GM12878 (cell line): ENCODE measurements around the gene SPACDR. TPM values are rescaled to one million over a fixed set of nuclear protein-coding genes. Genes with fewer than 3 reads are reported as not detected.

Source experiments
- ATAC-seq: fragments of 200-7000 bp; cut with Tn5 transposase; 3 replicates; pipeline ENCODE4 v1.9.1; 2020; ENCODE audit warnings: mild to moderate bottlenecking, moderate library complexity
- BruUV-seq: library from RNA; stranded (reverse); fragments of 400-500 nt; replicated peaks from 2 replicates; lab custom pipeline; 2021; lab: Mats Ljungman, UMichigan
- CTCF ChIA-PET: fragments of 300-600 bp; sonication (Branson Sonifier 250); formaldehyde crosslinking; extraction: SDS; loops from one replicate; lab custom pipeline; 2021; ENCODE audit warnings: inconsistent platforms; lab: Yijun Ruan, JAX
- POLR2A ChIA-PET: fragments of 350-600 bp; formaldehyde crosslinking; extraction: SDS; loops from one replicate; lab custom pipeline; 2021; ENCODE audit warnings: inconsistent platforms; lab: Charles Lee
- RAD21 ChIA-PET: fragments of 300-600 bp; sonication (Branson Sonifier 250); formaldehyde crosslinking; loops from one replicate; lab custom pipeline; 2023; ENCODE audit warnings: antibody characterized with exemption; ENCODE audit not compliant: unreplicated experiment; lab: Charles Lee
- SMC1A ChIA-PET: fragments of 300-600 bp; sonication (Branson Sonifier 250); formaldehyde crosslinking; loops from one replicate; lab custom pipeline; 2023; ENCODE audit not compliant: unreplicated experiment, uncharacterized antibody; lab: Charles Lee
- DNase-seq: peaks from one replicate; pipeline ENCODE4 v3.0.0-alpha.2; 2011; ENCODE audit warnings: low read depth, low spot score
- FAIRE-seq: peaks from 3 replicates; lab custom pipeline; 2011; peaks lifted over from hg19 to GRCh38; lab: Jason Lieb, UNC
- H2AFZ ChIP-seq: 2 replicates; pipeline ENCODE4 v1.6.0; 2011; ENCODE audit warnings: low read depth, low read length, control low read depth; ENCODE audit not compliant: control insufficient read depth
- H3K27ac ChIP-seq: 2 replicates; pipeline ENCODE4 v1.5.1; 2011; ENCODE audit warnings: control low read depth; ENCODE audit not compliant: control insufficient read depth, insufficient read depth
- H3K27me3 ChIP-seq, 2 experiments: replicated peaks in 1 of 2; 2 replicates each; pipeline versions ENCODE4 v1.6.0 to v1.6.1; 2011; ENCODE audit warnings: low read length in 1 of 2; ENCODE audit not compliant: control insufficient read depth in 2 of 2, insufficient read depth in 2 of 2
- H3K36me3 ChIP-seq, 2 experiments: 2 replicates each; pipeline ENCODE4 v1.5.1; 2011; ENCODE audit warnings: low read length in 1 of 2; ENCODE audit not compliant: control insufficient read depth in 2 of 2, insufficient read depth in 2 of 2
- H3K4me1 ChIP-seq: 2 replicates; pipeline ENCODE4 v1.6.1; 2011; ENCODE audit warnings: mild to moderate bottlenecking, low read length, moderate library complexity, mixed read lengths; ENCODE audit not compliant: control insufficient read depth, insufficient read depth
- H3K4me2 ChIP-seq: 2 replicates; pipeline ENCODE4 v1.6.0; 2011; ENCODE audit warnings: control low read depth; ENCODE audit not compliant: control insufficient read depth, insufficient read depth
- H3K4me3 ChIP-seq: fragments of 200-600 bp; sonication (generic); 2 replicates; pipeline ENCODE4 v1.5.1; 2016
- H3K79me2 ChIP-seq: 2 replicates; pipeline ENCODE4 v1.6.0; 2011; ENCODE audit warnings: low read length; ENCODE audit not compliant: control insufficient read depth, insufficient read depth
- H3K9ac ChIP-seq: 2 replicates; pipeline ENCODE4 v1.8.0; 2011; ENCODE audit warnings: low read length, control low read depth, mixed read lengths; ENCODE audit not compliant: control insufficient read depth, insufficient read depth
- H3K9me3 ChIP-seq: replicated peaks from 3 replicates; pipeline ENCODE4 v1.5.1; 2011; ENCODE audit warnings: mild to moderate bottlenecking, low read length; ENCODE audit not compliant: control insufficient read depth, insufficient read depth
- H4K20me1 ChIP-seq: 2 replicates; pipeline ENCODE4 v1.6.0; 2011; ENCODE audit not compliant: control insufficient read depth, insufficient read depth
- ETV6 ChIP-seq, 2 experiments: fragments of 450-650 bp in 1 of 2; IDR thresholded peaks in 1 of 2; conservative IDR thresholded peaks in 1 of 2; 2 replicates each; pipeline ENCODE4 v1.6.1; 2014; ENCODE audit warnings: antibody characterized with exemption in 1 of 2, borderline replicate concordance in 1 of 2, low read depth in 1 of 2, mild to moderate bottlenecking in 1 of 2, moderate library complexity in 1 of 2
- MEF2B ChIP-seq: fragments of 450-650 bp; IDR thresholded peaks from 2 replicates; pipeline ENCODE4 v1.6.1; 2018; ENCODE audit warnings: mild to moderate bottlenecking, moderate library complexity; ENCODE audit not compliant: partially characterized antibody, poor library complexity, severe bottlenecking
- NRF1 ChIP-seq: conservative IDR thresholded peaks from 2 replicates; pipeline ENCODE4 v1.6.1; 2011; ENCODE audit warnings: mild to moderate bottlenecking, low read depth, low read length, improper control_type of control experiment
- POLR2A ChIP-seq: IDR thresholded peaks from 2 replicates; pipeline ENCODE4 v1.6.1; 2011; ENCODE audit warnings: low read depth, mild to moderate bottlenecking, low read length
- RB1 ChIP-seq: fragments of 450-650 bp; formaldehyde crosslinking; IDR thresholded peaks from 2 replicates; pipeline ENCODE4 v1.6.1; 2017; ENCODE audit warnings: mild to moderate bottlenecking, borderline replicate concordance
- SUZ12 ChIP-seq: fragments of 200-600 bp; sonication (generic); IDR thresholded peaks from one replicate; pipeline ENCODE4 v1.6.1; 2018; ENCODE audit warnings: antibody characterized with exemption, mild to moderate bottlenecking; ENCODE audit not compliant: unreplicated experiment
- TBL1XR1 ChIP-seq: IDR thresholded peaks from 2 replicates; pipeline ENCODE4 v1.6.1; 2012; ENCODE audit warnings: low read depth, low read length, improper control_type of control experiment
- TCF12 ChIP-seq: IDR thresholded peaks from 2 replicates; pipeline ENCODE4 v1.6.1; 2011; ENCODE audit warnings: low read depth, mild to moderate bottlenecking, low read length
- ZNF274 ChIP-seq: IDR thresholded peaks from one replicate; pipeline ENCODE4 v1.8.0; 2011; ENCODE audit not compliant: insufficient read length, insufficient read depth
- WGBS: methylation state at CpG from one replicate; pipeline ENCODE4 v1.1.6; 2016; ENCODE audit warnings: low lambda C conversion rate; ENCODE audit not compliant: insufficient replicate concordance, insufficient coverage; ENCODE audit errors: missing lambda C conversion rate; 5-methylcytosine and 5-hydroxymethylcytosine counted together
- in situ Hi-C: fragments of 300-500 bp; cut with MboI; formaldehyde crosslinking; loops from 9 replicates; pipeline ENCODE4 v1.14.3; 2018; ENCODE audit warnings: mixed read lengths
- intact Hi-C: fragments of 100-400 bp; cut with micrococcal nuclease; formaldehyde crosslinking; loops from one replicate; pipeline ENCODE4 v1.14.2; 2022; ENCODE audit not compliant: unreplicated experiment
- polyA plus RNA-seq, 11 experiments: library from polyadenylated mRNA; depleted of rRNA in 4 of 11; unstranded in 6 of 11; stranded (reverse) in 5 of 11; fragments of >200 nt; fragmentation: Nextera tagmentation in 4 of 11; fragmentation: Illumina TruSeq in 1 of 11; extraction: Ambion mirVana in 4 of 11; extraction: Trizol in 1 of 11; gene quantifications; 1 replicate in 1 of 11; 2 replicates in 10 of 11; pipeline versions ENCODE4 v1.2.1 to v1.2.3, GENCODE V29; 2011 to 2016; ENCODE audit warnings: inconsistent platforms in 2 of 11, missing spikeins in 2 of 11, low read depth in 1 of 11
- total RNA-seq, 4 experiments: library from RNA; depleted of rRNA in 3 of 4; stranded (reverse); fragments of >200 nt in 3 of 4; fragmentation: Illumina TruSeq in 1 of 4; extraction: Trizol in 1 of 4; gene quantifications; 2 replicates each; pipeline versions ENCODE4 v1.2.1 to v1.2.3, GENCODE V29; 2013 to 2021
- TF ChIP-seq, protein P1 (sequence below): fragments of 450-650 bp; formaldehyde crosslinking; IDR thresholded peaks from 2 replicates; pipeline ENCODE4 v1.4.0; 2020; ENCODE audit warnings: mild to moderate bottlenecking, moderate library complexity
- TF ChIP-seq, protein P2 (sequence below): fragments of 450-650 bp; IDR thresholded peaks from 2 replicates; pipeline ENCODE4 v1.6.1; 2017; ENCODE audit warnings: low read depth, mild to moderate bottlenecking, moderate library complexity
- TF ChIP-seq, protein P3 (sequence below): fragments of 450-650 bp; IDR thresholded peaks from 2 replicates; pipeline ENCODE4 v1.6.1; 2017; ENCODE audit warnings: antibody characterized with exemption, mild to moderate bottlenecking, moderate library complexity

Gene SPACDR
- total and polyA plus RNA-seq, 10 of the 15 experiments (the other 5 are each of a cell fraction or from before 2014, with no cell fraction given): 0.18 to 1.5 (median 0.63) TPM

DNA sequence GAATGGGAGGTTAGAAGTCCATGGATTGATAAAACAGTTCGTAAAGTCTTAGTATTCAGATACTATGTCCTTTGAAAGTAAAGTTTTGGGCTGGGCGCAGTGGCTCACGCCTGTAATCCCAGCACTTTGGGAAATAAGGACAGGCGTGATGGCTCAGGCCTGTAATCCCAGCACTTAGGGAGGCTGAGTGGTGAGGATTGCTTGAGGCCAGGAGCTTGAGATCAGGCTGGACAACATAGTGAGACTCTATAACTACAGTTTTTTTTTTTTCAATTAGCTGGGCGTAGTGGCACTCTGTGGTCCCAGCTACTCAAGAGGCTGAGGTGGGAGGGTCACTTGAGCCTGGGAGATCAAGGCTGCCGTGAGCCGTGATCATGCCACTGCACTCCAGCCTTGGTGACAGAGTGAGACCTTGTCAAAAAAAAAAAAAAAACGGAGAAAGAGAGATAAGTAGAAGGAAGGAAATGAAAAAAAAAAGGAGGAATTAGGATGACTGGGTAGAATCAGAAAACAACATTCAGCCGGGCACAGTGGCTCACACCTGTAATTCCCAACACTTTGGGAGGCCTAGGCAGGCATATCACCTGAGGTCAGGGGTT lies 49.3 kb upstream of the SPACDR start:
- no peaks in the 10 kb centered on the region for H3K27me3 ChIP-seq
- ChIA-PET SMC1A (no interaction called here), POLR2A (interaction anchor here (0.6 to 0.7 kb wide), 2 partner anchors 38 to 115 kb away, joined by 4 read pairs; no protein-coding TSS in a partner anchor), RAD21 (no interaction called here), CTCF (interaction anchor here (0.6 kb wide), 2 partner anchors 42 to 205 kb away, joined by 3 to 4 read pairs; no protein-coding TSS in a partner anchor)
- in situ Hi-C loops: no loop called here
- BruUV-seq: no TSS peak
- intact Hi-C loops: no loop called here
- no peaks in the 10 kb centered on the region for H3K9me3 ChIP-seq
- ATAC-seq (no peak), DNase-seq (no peak), FAIRE-seq (no peak)
- no peak overlapping the region for H3K9ac ChIP-seq
- H3K79me2 ChIP-seq: no peaks in the 10 kb centered on the region
- no peak overlapping the region for H3K27ac ChIP-seq
- 70% methylated on average over 8 of the region's 9 CpGs for WGBS
- H3K4me2 ChIP-seq: no peak overlapping the region
- H3K4me1 ChIP-seq: peaks cover 20% of the 10 kb centered on the region
- no peak overlapping the region for H2AFZ ChIP-seq
- H4K20me1 ChIP-seq: no peaks in the 10 kb centered on the region
- no peak overlapping the region for H3K4me3 ChIP-seq
- TF ChIP-seq, protein P1, sequence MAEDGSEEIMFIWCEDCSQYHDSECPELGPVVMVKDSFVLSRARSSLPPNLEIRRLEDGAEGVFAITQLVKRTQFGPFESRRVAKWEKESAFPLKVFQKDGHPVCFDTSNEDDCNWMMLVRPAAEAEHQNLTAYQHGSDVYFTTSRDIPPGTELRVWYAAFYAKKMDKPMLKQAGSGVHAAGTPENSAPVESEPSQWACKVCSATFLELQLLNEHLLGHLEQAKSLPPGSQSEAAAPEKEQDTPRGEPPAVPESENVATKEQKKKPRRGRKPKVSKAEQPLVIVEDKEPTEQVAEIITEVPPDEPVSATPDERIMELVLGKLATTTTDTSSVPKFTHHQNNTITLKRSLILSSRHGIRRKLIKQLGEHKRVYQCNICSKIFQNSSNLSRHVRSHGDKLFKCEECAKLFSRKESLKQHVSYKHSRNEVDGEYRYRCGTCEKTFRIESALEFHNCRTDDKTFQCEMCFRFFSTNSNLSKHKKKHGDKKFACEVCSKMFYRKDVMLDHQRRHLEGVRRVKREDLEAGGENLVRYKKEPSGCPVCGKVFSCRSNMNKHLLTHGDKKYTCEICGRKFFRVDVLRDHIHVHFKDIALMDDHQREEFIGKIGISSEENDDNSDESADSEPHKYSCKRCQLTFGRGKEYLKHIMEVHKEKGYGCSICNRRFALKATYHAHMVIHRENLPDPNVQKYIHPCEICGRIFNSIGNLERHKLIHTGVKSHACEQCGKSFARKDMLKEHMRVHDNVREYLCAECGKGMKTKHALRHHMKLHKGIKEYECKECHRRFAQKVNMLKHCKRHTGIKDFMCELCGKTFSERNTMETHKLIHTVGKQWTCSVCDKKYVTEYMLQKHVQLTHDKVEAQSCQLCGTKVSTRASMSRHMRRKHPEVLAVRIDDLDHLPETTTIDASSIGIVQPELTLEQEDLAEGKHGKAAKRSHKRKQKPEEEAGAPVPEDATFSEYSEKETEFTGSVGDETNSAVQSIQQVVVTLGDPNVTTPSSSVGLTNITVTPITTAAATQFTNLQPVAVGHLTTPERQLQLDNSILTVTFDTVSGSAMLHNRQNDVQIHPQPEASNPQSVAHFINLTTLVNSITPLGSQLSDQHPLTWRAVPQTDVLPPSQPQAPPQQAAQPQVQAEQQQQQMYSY (CRISPR knock-in tag): no peak
- TF ChIP-seq NRF1 (no peak), RB1 (no peak), ETV6 (conservative IDR thresholded peaks at IDR 0.05 in 1 of 2, IDR thresholded peaks at IDR 0.05 in 1 of 2; ENCODE audit: borderline replicate concordance in 1 of 2, low read depth in 1 of 2) (no peak), TBL1XR1 (no peak), ZNF274 (no peak), TCF12 (no peak), POLR2A (no peak), SUZ12 (no peak), MEF2B (no peak)
- TF ChIP-seq, protein P2, sequence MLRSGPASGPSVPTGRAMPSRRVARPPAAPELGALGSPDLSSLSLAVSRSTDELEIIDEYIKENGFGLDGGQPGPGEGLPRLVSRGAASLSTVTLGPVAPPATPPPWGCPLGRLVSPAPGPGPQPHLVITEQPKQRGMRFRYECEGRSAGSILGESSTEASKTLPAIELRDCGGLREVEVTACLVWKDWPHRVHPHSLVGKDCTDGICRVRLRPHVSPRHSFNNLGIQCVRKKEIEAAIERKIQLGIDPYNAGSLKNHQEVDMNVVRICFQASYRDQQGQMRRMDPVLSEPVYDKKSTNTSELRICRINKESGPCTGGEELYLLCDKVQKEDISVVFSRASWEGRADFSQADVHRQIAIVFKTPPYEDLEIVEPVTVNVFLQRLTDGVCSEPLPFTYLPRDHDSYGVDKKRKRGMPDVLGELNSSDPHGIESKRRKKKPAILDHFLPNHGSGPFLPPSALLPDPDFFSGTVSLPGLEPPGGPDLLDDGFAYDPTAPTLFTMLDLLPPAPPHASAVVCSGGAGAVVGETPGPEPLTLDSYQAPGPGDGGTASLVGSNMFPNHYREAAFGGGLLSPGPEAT: no peak
- TF ChIP-seq, protein P3, sequence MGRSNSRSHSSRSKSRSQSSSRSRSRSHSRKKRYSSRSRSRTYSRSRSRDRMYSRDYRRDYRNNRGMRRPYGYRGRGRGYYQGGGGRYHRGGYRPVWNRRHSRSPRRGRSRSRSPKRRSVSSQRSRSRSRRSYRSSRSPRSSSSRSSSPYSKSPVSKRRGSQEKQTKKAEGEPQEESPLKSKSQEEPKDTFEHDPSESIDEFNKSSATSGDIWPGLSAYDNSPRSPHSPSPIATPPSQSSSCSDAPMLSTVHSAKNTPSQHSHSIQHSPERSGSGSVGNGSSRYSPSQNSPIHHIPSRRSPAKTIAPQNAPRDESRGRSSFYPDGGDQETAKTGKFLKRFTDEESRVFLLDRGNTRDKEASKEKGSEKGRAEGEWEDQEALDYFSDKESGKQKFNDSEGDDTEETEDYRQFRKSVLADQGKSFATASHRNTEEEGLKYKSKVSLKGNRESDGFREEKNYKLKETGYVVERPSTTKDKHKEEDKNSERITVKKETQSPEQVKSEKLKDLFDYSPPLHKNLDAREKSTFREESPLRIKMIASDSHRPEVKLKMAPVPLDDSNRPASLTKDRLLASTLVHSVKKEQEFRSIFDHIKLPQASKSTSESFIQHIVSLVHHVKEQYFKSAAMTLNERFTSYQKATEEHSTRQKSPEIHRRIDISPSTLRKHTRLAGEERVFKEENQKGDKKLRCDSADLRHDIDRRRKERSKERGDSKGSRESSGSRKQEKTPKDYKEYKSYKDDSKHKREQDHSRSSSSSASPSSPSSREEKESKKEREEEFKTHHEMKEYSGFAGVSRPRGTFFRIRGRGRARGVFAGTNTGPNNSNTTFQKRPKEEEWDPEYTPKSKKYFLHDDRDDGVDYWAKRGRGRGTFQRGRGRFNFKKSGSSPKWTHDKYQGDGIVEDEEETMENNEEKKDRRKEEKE: no peak
- TF ChIP-seq, all 136 proteins: peak for 0
- no peaks in the 10 kb centered on the region for H3K36me3 ChIP-seq
